ENCODE results near the gene KIF18B. TPM values are rescaled to one million over a fixed set of nuclear protein-coding genes. Genes with fewer than 3 reads are reported as not detected.
A peak's percentile ranks its signal among the peaks of the same experiment; 100 is the strongest.

Gene KIF18B
- total RNA-seq, 4 donors from 2014 or later: 0.82 to 7.6 (median 3.7) TPM

- in situ Hi-C loops (cut with MboI; ENCODE audit: low pct_ligation_motif_present in 1 of 4, low pct_unique_long_range_greater_than_20kb in 1 of 4, low sequenced_read_pairs in 3 of 4) (no loop called here), intact Hi-C loops (cut with DNase I; ENCODE audit: low total_unique reads) (no loop called here)
- peaks cover 11 to 34% (median 26%) of the 10 kb centered on the region in 4 donors for H3K4me1 ChIP-seq
- DNase-seq: no peak
- H3K36me3 ChIP-seq: no peaks in the 10 kb centered on the region
- H3K4me3 ChIP-seq: peak overlapping the region in 1 of 4 donors; percentile 39
- TF ChIP-seq CTCF (IDR thresholded peaks at IDR 0.05): no peak
- TF ChIP-seq EP300 (IDR thresholded peaks at IDR 0.05; ENCODE audit: low read depth): no peak
- no peak for TF ChIP-seq POLR2AphosphoS5 (IDR thresholded peaks at IDR 0.05)
- no peak for TF ChIP-seq POLR2A (IDR thresholded peaks at IDR 0.05)
- 20 to 26% methylated on average over 1 to 21 of the region's 21 CpGs for WGBS, 2 donors (ENCODE audit: low coverage in 1 of 2)
- peaks cover 84% of the 10 kb centered on the region for H3K27me3 ChIP-seq
- H3K9me3 ChIP-seq: no peaks in the 10 kb centered on the region
- H3K27ac ChIP-seq: no peak overlapping the region
Observed at GRCh38 chr17:44966348-44967025, 18.9 kb upstream of the KIF18B start.

GRCh38 chr17:44965481-44966234 lies 18.1 kb upstream of the KIF18B start:
- no peak overlapping the region for H3K4me3 ChIP-seq
- peaks cover 10 to 34% (median 26%) of the 10 kb centered on the region in 4 donors for H3K4me1 ChIP-seq
- DNase-seq: no peak
- no peak overlapping the region for H3K27ac ChIP-seq
- TF ChIP-seq POLR2A (IDR thresholded peaks at IDR 0.05) (no peak), CTCF (IDR thresholded peaks at IDR 0.05) (no peak), POLR2AphosphoS5 (IDR thresholded peaks at IDR 0.05) (no peak), EP300 (IDR thresholded peaks at IDR 0.05; ENCODE audit: low read depth) (no peak)
- no peaks in the 10 kb centered on the region for H3K9me3 ChIP-seq
- intact Hi-C loops (cut with DNase I; ENCODE audit: low total_unique reads) (no loop called here), in situ Hi-C loops (cut with MboI; ENCODE audit: low pct_ligation_motif_present in 1 of 4, low pct_unique_long_range_greater_than_20kb in 1 of 4, low sequenced_read_pairs in 3 of 4) (no loop called here)
- H3K36me3 ChIP-seq: no peaks in the 10 kb centered on the region
- H3K27me3 ChIP-seq: peaks cover 78% of the 10 kb centered on the region
- WGBS, 2 donors (ENCODE audit: low coverage in 1 of 2): 54 to 58% methylated on average over 2 to 5 of the region's 5 CpGs

GRCh38 chr17:44961921-44962350 lies 14.4 kb upstream of the KIF18B start:
- no peaks in the 10 kb centered on the region for H3K36me3 ChIP-seq
- in situ Hi-C loops (cut with MboI; ENCODE audit: low pct_ligation_motif_present in 1 of 4, low pct_unique_long_range_greater_than_20kb in 1 of 4, low sequenced_read_pairs in 3 of 4): no loop called here
- H3K27me3 ChIP-seq: peaks cover 76% of the 10 kb centered on the region
- no peak overlapping the region for H3K4me3 ChIP-seq
- intact Hi-C loops (cut with DNase I; ENCODE audit: low total_unique reads): no loop called here
- peaks cover 1 to 9% (median 7%) of the 10 kb centered on the region in 4 donors for H3K4me1 ChIP-seq
- 76 to 80% methylated on average over 1 to 7 of the region's 7 CpGs for WGBS, 2 donors (ENCODE audit: low coverage in 1 of 2)
- no peaks in the 10 kb centered on the region for H3K9me3 ChIP-seq
- H3K27ac ChIP-seq: no peak overlapping the region
- DNase-seq: no peak
- TF ChIP-seq POLR2AphosphoS5 (IDR thresholded peaks at IDR 0.05) (no peak), EP300 (IDR thresholded peaks at IDR 0.05; ENCODE audit: low read depth) (no peak), POLR2A (IDR thresholded peaks at IDR 0.05) (no peak), CTCF (IDR thresholded peaks at IDR 0.05) (no peak)

GRCh38 chr17:44960691-44961090 lies 13.1 kb upstream of the KIF18B start:
- no peaks in the 10 kb centered on the region for H3K9me3 ChIP-seq
- intact Hi-C loops (cut with DNase I; ENCODE audit: low total_unique reads): no loop called here
- TF ChIP-seq POLR2A (IDR thresholded peaks at IDR 0.05) (no peak), CTCF (IDR thresholded peaks at IDR 0.05) (no peak), EP300 (IDR thresholded peaks at IDR 0.05; ENCODE audit: low read depth) (no peak), POLR2AphosphoS5 (IDR thresholded peaks at IDR 0.05) (no peak)
- peaks cover 64% of the 10 kb centered on the region for H3K27me3 ChIP-seq
- H3K36me3 ChIP-seq: no peaks in the 10 kb centered on the region
- in situ Hi-C loops (cut with MboI; ENCODE audit: low pct_ligation_motif_present in 1 of 4, low pct_unique_long_range_greater_than_20kb in 1 of 4, low sequenced_read_pairs in 3 of 4): no loop called here
- no peak for DNase-seq
- H3K4me3 ChIP-seq: no peak overlapping the region
- WGBS, 2 donors (ENCODE audit: low coverage in 1 of 2): 75% methylated on average over 2 of the region's 2 CpGs; no CpG with 5 or more reads in 1 of the 2 donors
- no peak overlapping the region for H3K27ac ChIP-seq
- peaks cover 0 to 7% (median 5%) of the 10 kb centered on the region in 4 donors for H3K4me1 ChIP-seq
